ENCODE data around the gene NENF. TPM values are rescaled to one million over a fixed set of nuclear protein-coding genes. Genes with fewer than 3 reads are reported as not detected.

NENF gene
- total and polyA plus RNA-seq, 8 donors: 23.8 to 97.0 (median 34.5) TPM

- FAIRE-seq (no peak), DNase-seq (peak in 1 of 6 donors; percentile 29), ATAC-seq (peak in 1 of 4 donors; percentile 31)
- Histone ChIP-seq H3K27ac (no peak overlapping the region), H3K36me3 (no peaks in the 10 kb centered on the region), H3K27me3 (no peaks in the 10 kb centered on the region), H3K9me3 (no peaks in the 10 kb centered on the region), H3K4me1 (no peaks in the 10 kb centered on the region), H3K4me3 (no peak overlapping the region)
- TF ChIP-seq CTCF (IDR thresholded peaks at IDR 0.05): no peak
- 55% methylated on average over 8 of the region's 8 CpGs for WGBS, 2 donors
- intact Hi-C loops (cut with DNase I): loop anchor here in 2 of 3 donors (10.0 kb wide), 2 partner anchors 143 to 383 kb away; no protein-coding TSS in a partner anchor
These were observed 25.1 kb downstream of the NENF start for GRCh38 chr1:212457740-212458338.

DNA sequence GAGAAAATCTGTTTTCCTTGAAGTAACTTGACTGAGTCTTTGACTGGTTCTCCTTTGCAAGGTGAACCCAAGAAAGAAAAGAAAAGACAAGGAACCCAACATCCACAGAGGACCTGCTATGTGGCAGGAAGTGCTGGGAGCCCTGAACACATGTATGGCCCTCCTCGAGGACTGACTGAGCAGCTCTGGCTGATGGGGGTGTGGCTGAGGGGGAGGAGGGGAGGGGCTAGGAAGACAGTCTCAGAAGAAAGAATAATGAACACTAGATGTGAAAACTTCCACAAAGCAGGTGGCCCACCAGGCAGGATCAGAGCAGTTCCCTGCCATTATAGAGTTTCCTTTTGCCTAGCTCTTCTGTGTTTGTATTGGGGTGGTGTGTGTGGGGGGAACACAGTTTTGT is 26.1 kb downstream of the NENF start:
- no peak for FAIRE-seq
- ATAC-seq: no peak
- TF ChIP-seq CTCF (IDR thresholded peaks at IDR 0.05): no peak
- H3K36me3 ChIP-seq: no peaks in the 10 kb centered on the region
- no peaks in the 10 kb centered on the region for H3K27me3 ChIP-seq
- no peak for DNase-seq
- no peaks in the 10 kb centered on the region for H3K9me3 ChIP-seq
- intact Hi-C loops (cut with DNase I): loop anchor here in 2 of 3 donors (10.0 kb wide), 2 partner anchors 144 to 384 kb away; no protein-coding TSS in a partner anchor
- H3K4me3 ChIP-seq: no peak overlapping the region
- no peak overlapping the region for H3K27ac ChIP-seq
- WGBS, 2 donors: 62 to 64% methylated on average over 1 of the region's 1 CpG
- no peaks in the 10 kb centered on the region for H3K4me1 ChIP-seq

DNA sequence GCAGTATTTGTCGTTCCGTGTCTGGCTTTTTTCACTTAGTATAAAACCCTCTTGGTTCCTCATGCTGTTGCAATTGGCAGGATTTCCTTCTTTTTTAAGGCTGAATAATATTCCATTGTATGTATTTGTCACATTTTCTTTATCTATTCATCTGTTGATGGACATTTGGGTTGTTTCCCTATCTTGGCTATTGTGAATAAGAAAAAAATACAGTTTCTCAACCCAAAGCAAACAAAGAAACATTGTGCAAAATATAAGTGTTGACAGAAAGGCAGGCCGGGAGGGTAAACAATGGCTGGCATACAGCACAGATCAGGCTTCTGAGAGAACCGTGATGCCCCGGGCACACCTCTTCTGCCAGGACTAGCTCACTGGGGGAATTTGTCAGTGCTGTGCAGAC is 26.9 kb downstream of the NENF start:
- no peak for TF ChIP-seq CTCF (IDR thresholded peaks at IDR 0.05)
- H3K4me1 ChIP-seq: no peaks in the 10 kb centered on the region
- no peak for ATAC-seq
- DNase-seq: no peak
- H3K27ac ChIP-seq: no peak overlapping the region
- WGBS, 2 donors: 70 to 82% methylated on average over 5 of the region's 5 CpGs
- H3K36me3 ChIP-seq: no peaks in the 10 kb centered on the region
- FAIRE-seq: no peak
- H3K4me3 ChIP-seq: no peak overlapping the region
- intact Hi-C loops (cut with DNase I): loop anchor here in 2 of 3 donors (10.0 kb wide), 2 partner anchors 145 to 385 kb away; no protein-coding TSS in a partner anchor
- no peaks in the 10 kb centered on the region for H3K9me3 ChIP-seq
- no peaks in the 10 kb centered on the region for H3K27me3 ChIP-seq

GRCh38 chr1:212460376-212460775 is 27.7 kb downstream of the NENF start:
- no peak for DNase-seq
- H3K4me1 ChIP-seq: no peaks in the 10 kb centered on the region
- no peaks in the 10 kb centered on the region for H3K36me3 ChIP-seq
- no peak overlapping the region for H3K4me3 ChIP-seq
- ATAC-seq: no peak
- intact Hi-C loops (cut with DNase I): no loop called here
- H3K9me3 ChIP-seq: no peaks in the 10 kb centered on the region
- 80 to 85% methylated on average over 9 of the region's 9 CpGs for WGBS, 2 donors
- no peak for FAIRE-seq
- no peaks in the 10 kb centered on the region for H3K27me3 ChIP-seq
- no peak overlapping the region for H3K27ac ChIP-seq
- TF ChIP-seq CTCF (IDR thresholded peaks at IDR 0.05): no peak

DNA sequence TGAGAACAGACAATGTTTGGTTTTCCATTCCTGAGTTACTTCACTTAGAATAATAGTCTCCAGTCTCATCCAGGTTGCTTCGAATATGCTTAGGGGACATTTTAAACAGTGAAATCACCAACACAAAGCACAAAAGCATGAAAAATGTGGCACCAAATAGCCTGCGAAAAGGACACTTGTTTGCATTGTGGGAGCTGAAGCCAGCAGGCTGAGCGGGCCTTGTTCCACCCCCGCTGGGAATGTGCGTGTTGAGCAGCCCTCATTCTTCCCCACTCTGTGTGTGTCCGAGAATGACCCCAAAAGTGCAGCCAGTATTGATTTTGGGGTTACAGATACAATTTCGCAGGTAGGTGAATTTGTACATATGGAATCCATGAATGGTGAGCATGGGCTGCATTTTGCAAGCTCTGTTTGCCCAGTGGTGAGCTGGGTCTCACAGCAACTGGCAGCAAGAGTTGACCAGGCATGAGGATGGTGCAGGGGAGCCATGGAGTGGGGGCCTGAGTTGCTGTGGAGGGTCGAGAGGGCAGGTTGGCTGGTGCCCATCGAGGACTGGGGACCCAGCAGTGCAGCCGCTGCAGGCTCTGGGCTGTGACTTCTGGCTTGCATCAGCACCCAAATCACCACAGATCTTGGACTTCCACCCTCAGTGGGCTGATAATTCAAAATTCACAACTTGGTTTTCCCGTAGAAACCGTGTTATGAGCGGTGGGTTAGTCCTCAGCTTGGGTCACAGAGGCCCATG is 29.4 kb downstream of the NENF start:
- 77 to 79% methylated on average over 13 of the region's 13 CpGs for WGBS, 2 donors
- Histone ChIP-seq H3K4me1 (no peaks in the 10 kb centered on the region), H3K36me3 (no peaks in the 10 kb centered on the region), H3K9me3 (no peaks in the 10 kb centered on the region), H3K4me3 (no peak overlapping the region), H3K27me3 (no peaks in the 10 kb centered on the region), H3K27ac (no peak overlapping the region)
- DNase-seq (no peak), FAIRE-seq (no peak), ATAC-seq (no peak)
- no peak for TF ChIP-seq CTCF (IDR thresholded peaks at IDR 0.05)
- intact Hi-C loops (cut with DNase I): no loop called here
